HG03354 (cell line): Measurements from ENCODE around the gene BICRA.
"Not testable (repeated sequence)": the region's sequence is repeated elsewhere in the genome, so short reads cannot be mapped to it uniquely, and the experiment has no call there.

Experiments used
- ATAC-seq: cut with Tn5 transposase; IDR thresholded peaks from one replicate; pipeline ENCODE4 v1.9.1; 2021; ENCODE audit warnings: mild to moderate bottlenecking; ENCODE audit not compliant: unreplicated experiment, poor library complexity, severe bottlenecking

Gene BICRA

GRCh38 chr19:47729799-47730520, 121.0 kb downstream of the BICRA start:
- ATAC-seq = no peak

DNA sequence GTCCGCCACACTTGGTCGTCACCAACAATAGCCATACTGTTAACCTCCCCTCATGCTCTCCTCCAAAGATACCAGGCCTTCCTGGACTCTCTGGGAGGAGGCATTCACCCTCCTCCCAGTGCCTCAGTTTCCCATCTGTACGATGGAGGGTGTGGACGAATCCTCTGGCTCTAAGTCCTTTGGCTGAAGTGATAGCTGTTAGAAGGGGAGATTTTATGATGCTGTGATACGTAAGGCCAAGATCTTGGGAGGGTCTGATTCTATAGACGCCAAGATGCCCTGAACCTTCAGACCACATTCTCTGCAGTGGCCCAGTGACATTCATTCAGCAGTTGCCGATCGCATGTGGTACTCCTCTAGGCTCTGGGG, 121.6 kb downstream of the BICRA start:
- no peak for ATAC-seq

- ATAC-seq = no peak
These were observed 122.0 kb downstream of the BICRA start for GRCh38 chr19:47730910-47731309.

- ATAC-seq = no peak
These were observed 126.2 kb downstream of the BICRA start for GRCh38 chr19:47735131-47735530.

- no peak for ATAC-seq
These were observed 132.1 kb downstream of the BICRA start for GRCh38 chr19:47740866-47741519.

GRCh38 chr19:47741544-47742140, 132.7 kb downstream of the BICRA start:
- no peak for ATAC-seq

GRCh38 chr19:47742634-47743033, 133.7 kb downstream of the BICRA start:
- no peak for ATAC-seq

- peak; percentile 81 for ATAC-seq
These were observed 136.3 kb downstream of the BICRA start, which contains the start of gene NOP53 for GRCh38 chr19:47745010-47745901. Gene NOP53 (plus strand): TSS chr19:47745546. CDS start chr19:47745560, 14 bp downstream.

DNA sequence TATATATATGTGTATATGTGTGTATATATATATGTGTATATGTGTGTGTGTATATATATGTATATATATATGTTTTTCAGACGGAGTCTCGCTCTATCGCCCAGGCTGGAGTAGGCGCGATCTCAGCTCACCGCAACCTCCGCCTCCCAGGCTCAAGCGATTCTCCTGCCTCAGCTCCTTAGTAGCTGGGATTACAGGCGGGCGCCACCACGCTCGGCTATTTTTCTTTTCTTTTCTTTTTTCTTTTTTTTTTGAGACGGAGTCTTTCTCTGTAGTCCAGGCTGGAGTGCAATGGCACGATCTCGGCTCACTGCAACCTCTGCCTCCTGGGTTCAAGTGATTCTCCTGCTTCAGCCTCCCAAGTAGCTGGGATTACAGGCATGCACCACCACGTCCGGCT, 137.2 kb downstream of the BICRA start:
- not testable (repeated sequence) for ATAC-seq

- ATAC-seq = no peak
These were observed 140.4 kb downstream of the BICRA start for GRCh38 chr19:47749326-47749725.

GRCh38 chr19:47750752-47751151, 141.8 kb downstream of the BICRA start:
- ATAC-seq = no peak

- ATAC-seq = no peak
These were observed 143.7 kb downstream of the BICRA start for GRCh38 chr19:47752440-47753211.
